ENCODE results near the gene HPS5. TPM values are rescaled to one million over a fixed set of nuclear protein-coding genes. Genes with fewer than 3 reads are reported as not detected.

Gene HPS5
- total RNA-seq, 1 experiment from 2014 or later = 39.2 TPM

- TF ChIP-seq EZH2 (IDR thresholded peaks at IDR 0.05; ENCODE audit: low read depth) (no peak), CTCF (conservative IDR thresholded peaks at IDR 0.05) (no peak)
- POLR2A ChIA-PET (ENCODE audit: unreplicated experiment) = no interaction called here
These were observed 17.2 kb downstream of the HPS5 start for GRCh38 chr11:18304745-18305144.

GRCh38 chr11:18299721-18300120 lies 22.2 kb downstream of the HPS5 start:
- Histone ChIP-seq H3K9me3 (ENCODE audit: insufficient read depth, low read depth) (no peaks in the 10 kb centered on the region), H3F3A (ENCODE audit: insufficient read depth, low read depth) (no peaks in the 10 kb centered on the region), H3K9me2 (ENCODE audit: insufficient read depth) (no peaks in the 10 kb centered on the region), H2AFZ (no peak overlapping the region), H3K79me2 (ENCODE audit: low read depth) (no peaks in the 10 kb centered on the region), H3K4me1 (replicated peaks; ENCODE audit: insufficient read depth) (no peaks in the 10 kb centered on the region), H3K27ac (no peak overlapping the region), H3K36me3 (ENCODE audit: low read depth) (peaks cover 50% of the 10 kb centered on the region), H3K4me2 (no peak overlapping the region), H4K20me1 (ENCODE audit: insufficient read depth) (no peaks in the 10 kb centered on the region), H3K27me3 (ENCODE audit: insufficient read depth, low read depth) (no peaks in the 10 kb centered on the region), H3K4me3 (no peak overlapping the region)
- TF ChIP-seq EZH2 (IDR thresholded peaks at IDR 0.05; ENCODE audit: low read depth) (no peak), CTCF (conservative IDR thresholded peaks at IDR 0.05) (no peak)
- no TSS peak for BruUV-seq (replicated peaks)
- intact Hi-C loops (cut with micrococcal nuclease; ENCODE audit: unreplicated experiment) = loop anchor here (10.0 kb wide), 1 partner anchor 215 kb away; no protein-coding TSS in a partner anchor
- ChIA-PET POLR2A (ENCODE audit: unreplicated experiment) (no interaction called here), CTCF (no interaction called here)
- no peak for DNase-seq

More at GRCh38 chr11:18304745-18305144, 17.2 kb downstream of the HPS5 start:
- Histone ChIP-seq H3K4me2 (no peak overlapping the region), H3F3A (ENCODE audit: insufficient read depth, low read depth) (peaks cover 1% of the 10 kb centered on the region; the same call in 1 of the 2 replicates), H3K9me2 (ENCODE audit: insufficient read depth) (no peaks in the 10 kb centered on the region), H3K27me3 (ENCODE audit: insufficient read depth, low read depth) (no peaks in the 10 kb centered on the region), H3K27ac (no peak overlapping the region), H2AFZ (no peak overlapping the region), H4K20me1 (ENCODE audit: insufficient read depth) (no peaks in the 10 kb centered on the region), H3K4me1 (replicated peaks; ENCODE audit: insufficient read depth) (peaks cover under 1% of the 10 kb centered on the region), H3K79me2 (ENCODE audit: low read depth) (no peaks in the 10 kb centered on the region), H3K4me3 (no peak overlapping the region), H3K36me3 (ENCODE audit: low read depth) (peaks cover 60% of the 10 kb centered on the region), H3K9me3 (ENCODE audit: insufficient read depth, low read depth) (no peaks in the 10 kb centered on the region)
- intact Hi-C loops (cut with micrococcal nuclease; ENCODE audit: unreplicated experiment) = no loop called here
- no TSS peak for BruUV-seq (replicated peaks)
- DNase-seq = no peak
- CTCF ChIA-PET = interaction anchor here (0.6 kb wide), 1 partner anchor 24 kb away, joined by 5 read pairs; no protein-coding TSS in a partner anchor

- TF ChIP-seq EZH2 (IDR thresholded peaks at IDR 0.05; ENCODE audit: low read depth) (no peak), CTCF (conservative IDR thresholded peaks at IDR 0.05) (no peak)
- H3K36me3 ChIP-seq (ENCODE audit: low read depth) = peaks cover 56% of the 10 kb centered on the region
These were observed 26.6 kb downstream of the HPS5 start for GRCh38 chr11:18295316-18295715.

More at GRCh38 chr11:18295316-18295715, 26.6 kb downstream of the HPS5 start:
- H3K79me2 ChIP-seq (ENCODE audit: low read depth) = no peaks in the 10 kb centered on the region
- no peaks in the 10 kb centered on the region for H3K9me2 ChIP-seq (ENCODE audit: insufficient read depth)
- POLR2A ChIA-PET (ENCODE audit: unreplicated experiment) = no interaction called here
- no peaks in the 10 kb centered on the region for H3F3A ChIP-seq (ENCODE audit: insufficient read depth, low read depth)
- H4K20me1 ChIP-seq (ENCODE audit: insufficient read depth) = no peaks in the 10 kb centered on the region
- CTCF ChIA-PET = no interaction called here
- DNase-seq = no peak
- H3K4me1 ChIP-seq (replicated peaks; ENCODE audit: insufficient read depth) = no peaks in the 10 kb centered on the region
- H2AFZ ChIP-seq = no peak overlapping the region
- no peak overlapping the region for H3K4me2 ChIP-seq
- H3K27me3 ChIP-seq (ENCODE audit: insufficient read depth, low read depth) = no peaks in the 10 kb centered on the region
- H3K9me3 ChIP-seq (ENCODE audit: insufficient read depth, low read depth) = no peaks in the 10 kb centered on the region
- H3K27ac ChIP-seq = no peak overlapping the region
- no TSS peak for BruUV-seq (replicated peaks)
- no peak overlapping the region for H3K4me3 ChIP-seq
- intact Hi-C loops (cut with micrococcal nuclease; ENCODE audit: unreplicated experiment) = loop anchor here (10.0 kb wide), 1 partner anchor 219 kb away; no protein-coding TSS in a partner anchor

All from PC-9 (cell line).